Subcutaneous adipose tissue (tissue), 4 donors: Measurements from ENCODE around the gene HIGD1A. TPM values are rescaled to one million over a fixed set of nuclear protein-coding genes. Genes with fewer than 3 reads are reported as not detected.

Experiments used
- CTCF ChIP-seq: fragments of 450-650 bp; IDR thresholded peaks from one replicate; pipeline ENCODE4 v1.5.1; 2016; ENCODE audit warnings: low read depth, mild to moderate bottlenecking, control low read depth, antibody characterized with exemption, moderate library complexity
- total RNA-seq, 4 donors: library from RNA; depleted of rRNA; stranded (reverse); fragments of >200 nt; gene quantifications; one replicate each; pipeline ENCODE4 v1.1.0, GENCODE V29; 2016

The HIGD1A gene
- total RNA-seq, 4 donors from 2014 or later: 115 to 236 (median 161) TPM

DNA sequence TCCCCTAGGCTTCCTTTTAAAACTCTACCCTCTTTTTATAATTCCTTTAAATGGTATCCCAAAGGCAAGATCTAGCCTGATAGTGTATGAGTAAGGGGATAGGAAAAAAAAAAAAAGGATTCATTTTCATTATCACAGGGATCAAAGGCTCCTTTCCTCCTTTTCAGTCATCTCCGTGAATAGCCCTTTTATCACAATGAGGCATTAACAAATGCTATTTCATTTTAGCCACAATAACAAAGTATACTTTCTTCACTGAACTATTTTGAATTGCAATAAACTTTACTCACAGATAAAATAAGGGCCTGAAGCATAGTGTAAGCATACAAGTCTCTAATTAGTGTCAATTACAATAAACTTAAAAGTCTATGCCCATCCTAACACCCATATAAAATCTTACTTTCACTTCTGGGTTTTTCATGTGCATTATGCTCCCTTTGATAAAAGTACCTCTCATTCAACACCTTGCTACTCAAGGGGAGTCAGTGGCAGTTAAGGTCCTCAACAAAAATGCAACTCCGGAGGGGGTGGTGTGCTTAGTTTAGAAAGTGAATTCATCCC, 8.6 kb downstream of the HIGD1A start:
- no peak for TF ChIP-seq CTCF

- no peak for TF ChIP-seq CTCF
Measured at GRCh38 chr3:42790714-42791229, 13.5 kb downstream of the HIGD1A start.

DNA sequence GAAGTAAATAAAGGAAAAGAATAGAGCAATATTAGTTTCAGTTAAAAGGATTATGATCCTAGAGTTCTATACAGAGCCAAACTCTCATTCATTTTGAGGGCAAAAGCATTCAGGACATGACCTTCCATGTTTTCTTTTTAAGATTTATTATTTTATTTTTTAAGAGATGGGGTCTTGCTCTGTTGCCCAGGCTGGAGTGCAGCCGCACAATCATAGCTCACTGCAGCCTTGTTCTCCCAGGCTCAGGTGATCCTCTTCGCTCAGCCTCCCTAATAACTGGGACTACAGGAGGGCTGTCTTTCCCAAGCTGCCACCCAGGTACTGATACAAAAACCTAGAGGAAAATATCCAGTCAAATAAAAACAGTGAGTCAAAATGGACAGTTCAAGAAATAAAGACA, 17.7 kb downstream of the HIGD1A start:
- TF ChIP-seq CTCF: no peak

GRCh38 chr3:42786212-42786611, 18.1 kb downstream of the HIGD1A start:
- no peak for TF ChIP-seq CTCF

- no peak for TF ChIP-seq CTCF
Measured at GRCh38 chr3:42780892-42781700, 23.2 kb downstream of the HIGD1A start.

DNA sequence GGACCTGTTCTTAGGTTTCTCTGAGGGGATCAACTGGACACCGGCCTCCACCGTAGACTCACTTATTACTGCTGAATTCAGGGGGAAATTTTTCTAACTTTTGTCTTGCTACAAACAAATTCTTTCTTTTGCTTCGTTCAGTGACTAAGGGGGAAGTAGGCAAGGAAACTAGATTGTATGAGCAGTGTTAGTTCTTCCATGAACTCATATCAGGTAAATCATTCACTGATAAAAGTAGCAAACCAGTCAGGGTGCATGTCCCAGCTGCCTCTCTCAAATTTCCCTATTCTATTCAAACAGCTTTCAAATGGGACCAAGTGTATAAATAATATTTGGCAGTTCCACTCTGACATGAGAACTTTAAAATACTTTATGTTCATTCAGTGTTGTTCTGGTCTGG, 23.9 kb downstream of the HIGD1A start:
- TF ChIP-seq CTCF: no peak

DNA sequence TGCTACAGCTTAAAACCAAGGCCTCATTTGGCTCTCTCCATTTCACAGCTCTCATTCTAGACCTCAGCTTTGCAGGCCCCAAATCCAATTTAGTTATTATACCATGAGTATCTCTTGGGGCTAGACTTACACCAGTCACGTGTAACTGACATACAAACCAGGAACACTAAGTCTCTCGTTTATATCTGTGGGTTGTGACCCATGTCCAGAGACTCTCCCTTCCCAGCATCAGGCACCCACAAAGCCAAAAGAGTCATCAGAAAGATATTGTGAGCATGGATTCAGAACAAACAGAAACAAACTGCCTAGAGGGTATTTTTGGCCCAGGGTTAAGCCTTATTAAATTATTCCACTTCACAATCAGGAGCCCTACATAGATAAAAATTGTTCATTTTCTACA, 25.6 kb downstream of the HIGD1A start:
- no peak for TF ChIP-seq CTCF
